WTC11 (cell line): ENCODE data around the gene REX1BD. TPM values are rescaled to one million over a fixed set of nuclear protein-coding genes. Genes with fewer than 3 reads are reported as not detected.

Experiments used
- AFF4 ChIP-seq: sonication (generic); formaldehyde crosslinking; IDR thresholded peaks from 2 replicates; pipeline ENCODE4 v1.8.1; 2023; ENCODE audit warnings: mild to moderate bottlenecking, missing genetic modification reagents, borderline replicate concordance
- AR ChIP-seq: fragments of 250-450 bp; sonication (Bioruptor Pico); IDR thresholded peaks from 2 replicates; pipeline ENCODE4 v1.9.0; 2021; ENCODE audit warnings: mild to moderate bottlenecking
- IRF2 ChIP-seq: sonication (generic); formaldehyde crosslinking; IDR thresholded peaks from 2 replicates; pipeline ENCODE4 v1.8.0; 2022; ENCODE audit warnings: low read depth, missing genetic modification reagents, borderline replicate concordance
- JUN ChIP-seq: sonication (generic); formaldehyde crosslinking; IDR thresholded peaks from 2 replicates; pipeline ENCODE4 v1.8.0; 2023; ENCODE audit warnings: mild to moderate bottlenecking, missing genetic modification reagents
- MLX ChIP-seq: sonication (generic); formaldehyde crosslinking; IDR thresholded peaks from 2 replicates; pipeline ENCODE4 v1.8.1; 2023; ENCODE audit warnings: mild to moderate bottlenecking, missing genetic modification reagents, moderate library complexity
- NR3C1 ChIP-seq: sonication (generic); formaldehyde crosslinking; conservative IDR thresholded peaks from 2 replicates; pipeline ENCODE4 v1.8.1; 2023; ENCODE audit warnings: low read depth, mild to moderate bottlenecking, missing genetic modification reagents
- OVOL2 ChIP-seq: fragments of 250-450 bp; sonication (Bioruptor Pico); IDR thresholded peaks from 2 replicates; pipeline ENCODE4 v1.9.0; 2021; ENCODE audit warnings: mild to moderate bottlenecking, borderline replicate concordance
- PREB ChIP-seq: sonication (generic); formaldehyde crosslinking; IDR thresholded peaks from 2 replicates; pipeline ENCODE4 v1.8.1; 2022; ENCODE audit warnings: mild to moderate bottlenecking, missing genetic modification reagents, moderate library complexity, borderline replicate concordance
- PRRX2 ChIP-seq: fragments of 250-450 bp; sonication (Bioruptor Pico); IDR thresholded peaks from 2 replicates; pipeline ENCODE4 v1.8.0; 2021; ENCODE audit warnings: mild to moderate bottlenecking
- STAT6 ChIP-seq: sonication (generic); formaldehyde crosslinking; conservative IDR thresholded peaks from 2 replicates; pipeline ENCODE4 v1.8.1; 2023; ENCODE audit warnings: mild to moderate bottlenecking, low read depth, missing genetic modification reagents, moderate library complexity
- TEAD1 ChIP-seq: sonication (generic); formaldehyde crosslinking; IDR thresholded peaks from 2 replicates; pipeline ENCODE4 v1.8.0; 2022; ENCODE audit warnings: mild to moderate bottlenecking, missing genetic modification reagents
- TP53 ChIP-seq: sonication (generic); formaldehyde crosslinking; IDR thresholded peaks from 2 replicates; pipeline ENCODE4 v1.8.1; 2023; ENCODE audit warnings: mild to moderate bottlenecking, missing genetic modification reagents
- ZNF219 ChIP-seq: sonication (generic); formaldehyde crosslinking; IDR thresholded peaks from 2 replicates; pipeline ENCODE4 v1.8.0; 2023; ENCODE audit warnings: missing genetic modification reagents, mild to moderate bottlenecking, borderline replicate concordance
- ZNF263 ChIP-seq: sonication (generic); formaldehyde crosslinking; IDR thresholded peaks from 2 replicates; pipeline ENCODE4 v1.8.1; 2022; ENCODE audit warnings: low read depth, mild to moderate bottlenecking, moderate library complexity, missing genetic modification reagents
- total RNA-seq: library from RNA; stranded (reverse); gene quantifications from 3 replicates; pipeline ENCODE4 v1.2.3, GENCODE V29; 2021
- TF ChIP-seq, protein P1 (sequence below): sonication (generic); formaldehyde crosslinking; IDR thresholded peaks from 2 replicates; pipeline ENCODE4 v1.8.0; 2023; ENCODE audit warnings: missing genetic modification reagents, mild to moderate bottlenecking, borderline replicate concordance
- TF ChIP-seq, protein P2 (sequence below): sonication (generic); formaldehyde crosslinking; IDR thresholded peaks from 2 replicates; pipeline ENCODE4 v1.8.1; 2023; ENCODE audit warnings: mild to moderate bottlenecking, missing genetic modification reagents, moderate library complexity
- TF ChIP-seq, protein P3 (sequence below): sonication (generic); formaldehyde crosslinking; IDR thresholded peaks from 2 replicates; pipeline ENCODE4 v1.8.0; 2022; ENCODE audit warnings: mild to moderate bottlenecking, missing genetic modification reagents
- TF ChIP-seq, protein P4 (sequence below): sonication (generic); formaldehyde crosslinking; IDR thresholded peaks from 2 replicates; pipeline ENCODE4 v1.8.0; 2023; ENCODE audit warnings: missing genetic modification reagents

Gene REX1BD
- total RNA-seq, 1 experiment from 2014 or later, result 90.2 TPM

DNA sequence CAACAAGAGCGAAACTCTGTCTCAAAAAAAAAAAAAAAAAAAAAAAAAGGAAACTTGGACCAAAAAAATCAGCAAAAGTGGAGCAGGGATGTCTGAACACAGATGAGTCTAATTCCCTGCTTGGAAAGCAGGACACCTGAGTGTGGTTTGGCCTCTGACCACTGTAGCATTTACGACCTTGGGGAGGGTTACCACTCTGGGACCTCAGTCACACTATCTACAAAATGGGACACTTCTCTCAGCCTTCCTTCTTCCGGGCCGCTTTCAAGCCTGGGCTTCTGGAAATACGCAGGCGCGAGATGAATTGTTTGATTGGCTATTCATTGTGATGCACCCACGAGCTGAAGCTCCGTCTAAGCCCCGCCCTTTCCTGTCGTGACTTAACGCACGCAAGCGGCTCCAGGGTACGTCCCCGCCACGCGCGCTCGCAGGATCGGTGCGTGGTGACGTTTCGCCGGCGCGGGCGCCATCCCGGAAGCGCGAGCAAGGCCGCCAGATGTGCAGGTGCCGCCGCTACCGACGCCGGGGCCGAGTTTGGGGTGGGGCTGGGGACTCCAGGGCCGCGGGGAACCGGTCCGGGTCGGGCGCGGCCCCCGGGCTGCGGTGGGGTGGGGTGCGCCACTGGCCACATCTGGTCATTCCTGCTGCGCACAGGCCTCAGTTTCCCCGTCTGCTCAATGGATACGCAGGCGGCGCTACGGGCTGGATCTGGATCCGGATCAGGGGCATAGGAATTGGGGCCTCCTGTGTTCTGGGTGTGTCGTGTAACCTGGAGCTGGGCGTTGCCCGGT is 31.0 kb upstream of the REX1BD start, which contains the start of gene KXD1 (continued):
- TF ChIP-seq, protein P1, sequence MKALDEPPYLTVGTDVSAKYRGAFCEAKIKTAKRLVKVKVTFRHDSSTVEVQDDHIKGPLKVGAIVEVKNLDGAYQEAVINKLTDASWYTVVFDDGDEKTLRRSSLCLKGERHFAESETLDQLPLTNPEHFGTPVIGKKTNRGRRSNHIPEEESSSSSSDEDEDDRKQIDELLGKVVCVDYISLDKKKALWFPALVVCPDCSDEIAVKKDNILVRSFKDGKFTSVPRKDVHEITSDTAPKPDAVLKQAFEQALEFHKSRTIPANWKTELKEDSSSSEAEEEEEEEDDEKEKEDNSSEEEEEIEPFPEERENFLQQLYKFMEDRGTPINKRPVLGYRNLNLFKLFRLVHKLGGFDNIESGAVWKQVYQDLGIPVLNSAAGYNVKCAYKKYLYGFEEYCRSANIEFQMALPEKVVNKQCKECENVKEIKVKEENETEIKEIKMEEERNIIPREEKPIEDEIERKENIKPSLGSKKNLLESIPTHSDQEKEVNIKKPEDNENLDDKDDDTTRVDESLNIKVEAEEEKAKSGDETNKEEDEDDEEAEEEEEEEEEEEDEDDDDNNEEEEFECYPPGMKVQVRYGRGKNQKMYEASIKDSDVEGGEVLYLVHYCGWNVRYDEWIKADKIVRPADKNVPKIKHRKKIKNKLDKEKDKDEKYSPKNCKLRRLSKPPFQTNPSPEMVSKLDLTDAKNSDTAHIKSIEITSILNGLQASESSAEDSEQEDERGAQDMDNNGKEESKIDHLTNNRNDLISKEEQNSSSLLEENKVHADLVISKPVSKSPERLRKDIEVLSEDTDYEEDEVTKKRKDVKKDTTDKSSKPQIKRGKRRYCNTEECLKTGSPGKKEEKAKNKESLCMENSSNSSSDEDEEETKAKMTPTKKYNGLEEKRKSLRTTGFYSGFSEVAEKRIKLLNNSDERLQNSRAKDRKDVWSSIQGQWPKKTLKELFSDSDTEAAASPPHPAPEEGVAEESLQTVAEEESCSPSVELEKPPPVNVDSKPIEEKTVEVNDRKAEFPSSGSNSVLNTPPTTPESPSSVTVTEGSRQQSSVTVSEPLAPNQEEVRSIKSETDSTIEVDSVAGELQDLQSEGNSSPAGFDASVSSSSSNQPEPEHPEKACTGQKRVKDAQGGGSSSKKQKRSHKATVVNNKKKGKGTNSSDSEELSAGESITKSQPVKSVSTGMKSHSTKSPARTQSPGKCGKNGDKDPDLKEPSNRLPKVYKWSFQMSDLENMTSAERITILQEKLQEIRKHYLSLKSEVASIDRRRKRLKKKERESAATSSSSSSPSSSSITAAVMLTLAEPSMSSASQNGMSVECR (CRISPR knock-in tag), result peak; percentile 61; the same call in 1 of the 2 replicates
- no peak for TF ChIP-seq JUN
- TF ChIP-seq AFF4 (CRISPR knock-in tag), result no peak
- TF ChIP-seq ZNF219 (CRISPR knock-in tag), result peak; percentile 86; the same call in 1 of the 2 replicates
- TF ChIP-seq TEAD1 (CRISPR knock-in tag), result peak; percentile 52; the same call in 1 of the 2 replicates
- TF ChIP-seq PRRX2, result 0 out of 2 replicates have a peak, but pooled peaks have one; percentile 11
- TF ChIP-seq ZNF263 (CRISPR knock-in tag), result no peak
- TF ChIP-seq, protein P2, sequence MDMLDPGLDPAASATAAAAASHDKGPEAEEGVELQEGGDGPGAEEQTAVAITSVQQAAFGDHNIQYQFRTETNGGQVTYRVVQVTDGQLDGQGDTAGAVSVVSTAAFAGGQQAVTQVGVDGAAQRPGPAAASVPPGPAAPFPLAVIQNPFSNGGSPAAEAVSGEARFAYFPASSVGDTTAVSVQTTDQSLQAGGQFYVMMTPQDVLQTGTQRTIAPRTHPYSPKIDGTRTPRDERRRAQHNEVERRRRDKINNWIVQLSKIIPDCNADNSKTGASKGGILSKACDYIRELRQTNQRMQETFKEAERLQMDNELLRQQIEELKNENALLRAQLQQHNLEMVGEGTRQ, result peak; percentile 44; the same call in 1 of the 2 replicates
- TF ChIP-seq, protein P3, sequence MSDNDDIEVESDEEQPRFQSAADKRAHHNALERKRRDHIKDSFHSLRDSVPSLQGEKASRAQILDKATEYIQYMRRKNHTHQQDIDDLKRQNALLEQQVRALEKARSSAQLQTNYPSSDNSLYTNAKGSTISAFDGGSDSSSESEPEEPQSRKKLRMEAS (CRISPR knock-in tag), result peak; percentile 83
- no peak for TF ChIP-seq OVOL2 (CRISPR knock-in tag)
- no peak for TF ChIP-seq AR (CRISPR knock-in tag)
- TF ChIP-seq IRF2 (CRISPR knock-in tag), result no peak
- no peak for TF ChIP-seq MLX
- no peak for TF ChIP-seq TP53
- no peak for TF ChIP-seq NR3C1 (CRISPR knock-in tag)
- TF ChIP-seq STAT6 (CRISPR knock-in tag), result no peak
- TF ChIP-seq, protein P4, sequence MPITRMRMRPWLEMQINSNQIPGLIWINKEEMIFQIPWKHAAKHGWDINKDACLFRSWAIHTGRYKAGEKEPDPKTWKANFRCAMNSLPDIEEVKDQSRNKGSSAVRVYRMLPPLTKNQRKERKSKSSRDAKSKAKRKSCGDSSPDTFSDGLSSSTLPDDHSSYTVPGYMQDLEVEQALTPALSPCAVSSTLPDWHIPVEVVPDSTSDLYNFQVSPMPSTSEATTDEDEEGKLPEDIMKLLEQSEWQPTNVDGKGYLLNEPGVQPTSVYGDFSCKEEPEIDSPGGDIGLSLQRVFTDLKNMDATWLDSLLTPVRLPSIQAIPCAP (CRISPR knock-in tag), result no peak
- TF ChIP-seq PREB (CRISPR knock-in tag), result no peak
